ENCODE data around the gene SGK1.
"Not testable (repeated sequence)": the region's sequence is repeated elsewhere in the genome, so short reads cannot be mapped to it uniquely, and the experiment has no call there.

Gene SGK1

DNA sequence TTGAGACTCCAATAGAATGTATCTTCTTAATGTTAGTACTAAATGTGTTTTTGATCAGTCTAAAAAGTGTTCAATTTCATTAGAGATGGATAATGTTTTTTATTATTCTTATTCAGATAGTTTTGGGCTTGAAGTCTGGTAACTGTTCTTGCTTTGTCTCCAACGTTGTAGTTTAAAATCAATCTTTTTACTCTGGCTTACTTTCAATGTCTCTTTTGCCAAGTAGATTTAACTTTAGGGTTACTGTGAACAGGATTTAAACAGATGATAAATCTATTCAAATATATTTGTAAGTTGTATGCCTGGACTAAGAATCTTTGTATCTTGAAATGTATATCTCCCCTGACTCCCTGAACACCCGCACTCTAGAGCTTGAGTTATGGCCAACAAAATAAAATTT is 51.1 kb downstream of the SGK1 start:
- no peak overlapping the region for H3K4me3 ChIP-seq (ENCODE audit: low read depth, low read length)
- in situ Hi-C loops (cut with HindIII; ENCODE audit: low sequenced_read_pairs), result no loop called here
- DNase-seq (ENCODE audit: low read depth), result no peak
- TF ChIP-seq, protein P1, sequence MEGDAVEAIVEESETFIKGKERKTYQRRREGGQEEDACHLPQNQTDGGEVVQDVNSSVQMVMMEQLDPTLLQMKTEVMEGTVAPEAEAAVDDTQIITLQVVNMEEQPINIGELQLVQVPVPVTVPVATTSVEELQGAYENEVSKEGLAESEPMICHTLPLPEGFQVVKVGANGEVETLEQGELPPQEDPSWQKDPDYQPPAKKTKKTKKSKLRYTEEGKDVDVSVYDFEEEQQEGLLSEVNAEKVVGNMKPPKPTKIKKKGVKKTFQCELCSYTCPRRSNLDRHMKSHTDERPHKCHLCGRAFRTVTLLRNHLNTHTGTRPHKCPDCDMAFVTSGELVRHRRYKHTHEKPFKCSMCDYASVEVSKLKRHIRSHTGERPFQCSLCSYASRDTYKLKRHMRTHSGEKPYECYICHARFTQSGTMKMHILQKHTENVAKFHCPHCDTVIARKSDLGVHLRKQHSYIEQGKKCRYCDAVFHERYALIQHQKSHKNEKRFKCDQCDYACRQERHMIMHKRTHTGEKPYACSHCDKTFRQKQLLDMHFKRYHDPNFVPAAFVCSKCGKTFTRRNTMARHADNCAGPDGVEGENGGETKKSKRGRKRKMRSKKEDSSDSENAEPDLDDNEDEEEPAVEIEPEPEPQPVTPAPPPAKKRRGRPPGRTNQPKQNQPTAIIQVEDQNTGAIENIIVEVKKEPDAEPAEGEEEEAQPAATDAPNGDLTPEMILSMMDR (IDR thresholded peaks at IDR 0.05; ENCODE audit: low read depth, low read length, missing control alignments), result no peak

DNA sequence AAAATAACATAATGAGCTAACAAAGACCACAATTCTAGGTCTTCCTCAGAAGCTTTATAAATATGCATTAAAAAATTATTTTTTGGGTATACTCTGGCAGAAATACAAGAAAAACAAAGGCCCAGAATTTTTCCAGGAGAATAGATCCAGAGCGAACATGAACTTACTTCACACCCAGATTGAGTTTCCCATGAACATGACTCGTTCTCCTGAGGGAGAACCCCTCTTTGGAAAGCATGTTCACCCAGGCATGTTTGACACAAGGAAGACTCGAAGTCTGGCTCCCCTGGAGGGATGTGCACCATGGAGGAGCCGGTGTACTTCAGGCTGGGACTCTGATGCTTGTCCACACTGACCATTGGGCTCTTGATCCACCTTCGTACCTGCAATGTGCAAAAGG is 56.1 kb downstream of the SGK1 start:
- TF ChIP-seq, protein P1 (IDR thresholded peaks at IDR 0.05; ENCODE audit: low read depth, low read length, missing control alignments), result no peak
- DNase-seq (ENCODE audit: low read depth), result no peak
- in situ Hi-C loops (cut with HindIII; ENCODE audit: low sequenced_read_pairs), result no loop called here
- H3K4me3 ChIP-seq (ENCODE audit: low read depth, low read length), result no peak overlapping the region

DNA sequence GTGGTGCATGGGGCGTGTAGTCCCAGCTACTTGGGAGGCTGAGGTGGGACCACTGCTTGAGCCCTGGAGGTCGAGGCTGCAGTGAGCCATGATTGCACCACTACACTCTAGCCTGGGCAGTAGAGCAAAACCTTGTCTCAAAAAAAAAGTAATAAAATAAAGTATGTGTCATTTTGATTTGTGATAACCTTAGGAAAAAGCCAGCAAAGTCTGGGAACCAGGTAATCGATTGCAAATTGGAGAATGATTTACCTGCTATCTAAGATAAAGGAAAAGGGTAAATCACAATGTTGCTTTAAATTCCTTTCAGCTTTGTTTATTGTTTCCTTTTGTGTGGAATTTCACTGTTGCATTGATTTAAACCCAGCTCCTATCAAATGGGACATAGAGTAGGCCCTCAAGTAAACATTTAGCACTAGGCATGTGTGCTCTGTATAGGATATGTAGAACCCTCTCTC is 59.0 kb downstream of the SGK1 start:
- H3K4me3 ChIP-seq (ENCODE audit: low read depth, low read length), result no peak overlapping the region
- in situ Hi-C loops (cut with HindIII; ENCODE audit: low sequenced_read_pairs), result no loop called here
- TF ChIP-seq, protein P1 (IDR thresholded peaks at IDR 0.05; ENCODE audit: low read depth, low read length, missing control alignments), result no peak
- DNase-seq (ENCODE audit: low read depth), result no peak

DNA sequence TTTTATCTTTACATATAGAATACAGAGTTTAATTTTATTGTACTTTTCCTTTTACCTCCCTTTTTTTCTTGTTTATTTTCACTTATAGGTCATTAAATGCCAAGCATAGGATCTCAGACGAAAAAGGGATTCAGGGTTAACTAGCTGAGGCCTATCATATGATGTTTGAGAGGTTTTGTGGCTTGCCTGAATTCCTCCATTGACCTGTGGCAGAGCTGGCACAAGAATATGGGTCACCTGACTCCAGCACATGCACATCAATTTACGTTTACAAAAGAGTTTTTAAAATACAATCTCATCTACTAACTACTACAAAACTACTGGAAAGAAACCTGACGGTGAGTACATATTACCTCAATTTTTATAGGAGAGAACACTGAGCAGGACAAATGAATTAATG is 60.4 kb downstream of the SGK1 start:
- in situ Hi-C loops (cut with HindIII; ENCODE audit: low sequenced_read_pairs), result no loop called here
- DNase-seq (ENCODE audit: low read depth), result no peak
- H3K4me3 ChIP-seq (ENCODE audit: low read depth, low read length), result no peak overlapping the region
- TF ChIP-seq, protein P1 (IDR thresholded peaks at IDR 0.05; ENCODE audit: low read depth, low read length, missing control alignments), result no peak

DNA sequence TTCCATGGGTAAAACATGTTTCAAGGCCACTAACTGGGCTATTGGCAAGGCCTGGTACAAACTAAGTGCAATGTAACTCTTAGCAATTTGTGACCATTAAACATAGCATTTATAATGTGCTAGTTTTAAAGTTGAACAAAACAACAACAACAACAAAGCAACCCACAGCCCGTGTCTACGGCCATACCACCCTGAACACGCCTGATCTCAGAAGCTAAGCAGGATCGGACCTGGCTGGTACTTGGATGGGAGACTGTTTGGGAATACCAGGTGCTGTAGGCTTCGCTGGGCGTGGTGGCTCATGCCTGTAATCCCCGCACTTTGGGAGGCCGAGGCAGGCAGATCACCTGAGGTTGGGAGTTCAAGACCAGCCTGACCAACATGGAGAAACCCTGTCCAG is 61.0 kb downstream of the SGK1 start:
- in situ Hi-C loops (cut with HindIII; ENCODE audit: low sequenced_read_pairs), result no loop called here
- DNase-seq (ENCODE audit: low read depth), result no peak

DNA sequence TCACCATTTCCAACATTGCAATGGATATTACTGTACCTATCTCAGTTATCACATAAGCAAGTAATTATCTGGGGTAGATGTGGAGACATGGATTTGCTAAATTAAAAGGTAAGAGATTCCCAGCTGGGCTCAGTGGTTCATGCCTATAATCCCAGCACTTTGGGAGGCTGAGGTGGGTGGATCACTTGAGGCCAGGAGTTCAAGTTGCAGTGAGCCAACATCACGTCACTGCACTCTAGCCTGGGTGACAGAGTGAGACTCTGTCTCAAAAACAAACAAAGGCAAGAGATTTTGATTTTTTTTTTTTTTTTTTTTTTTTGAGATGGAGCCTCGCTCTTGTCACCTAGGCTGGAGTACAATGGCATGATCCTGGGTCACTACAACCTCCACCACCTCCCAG is 62.6 kb downstream of the SGK1 start:
- H3K4me3 ChIP-seq (ENCODE audit: low read depth, low read length); DNase-seq (ENCODE audit: low read depth); in situ Hi-C loops (cut with HindIII; ENCODE audit: low sequenced_read_pairs): not testable (repeated sequence)

More for the DNA sequence above, 61.0 kb downstream of the SGK1 start:
- TF ChIP-seq, protein P1 (IDR thresholded peaks at IDR 0.05; ENCODE audit: low read depth, low read length, missing control alignments), result no peak
- H3K4me3 ChIP-seq (ENCODE audit: low read depth, low read length), result no peak overlapping the region

DNA sequence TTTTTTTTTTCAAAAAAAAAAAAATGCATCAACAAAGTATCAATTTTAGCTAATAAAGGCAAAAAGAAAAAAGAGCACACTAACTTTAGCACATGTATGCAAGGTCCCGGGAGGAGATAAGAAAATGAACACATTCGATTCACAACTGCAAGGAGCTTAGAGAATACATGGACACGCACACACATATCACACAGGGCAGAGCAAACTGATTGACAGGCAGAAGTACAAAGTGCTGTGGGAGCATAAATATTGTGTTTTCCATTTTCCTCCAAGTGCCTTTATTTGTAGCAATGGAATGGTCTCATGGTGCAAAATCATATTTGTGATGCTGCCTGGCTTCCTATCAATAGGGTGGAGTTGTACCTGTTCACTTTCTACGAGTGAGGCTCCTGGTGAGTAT is 63.8 kb downstream of the SGK1 start:
- DNase-seq (ENCODE audit: low read depth), result no peak
- TF ChIP-seq, protein P1 (IDR thresholded peaks at IDR 0.05; ENCODE audit: low read depth, low read length, missing control alignments), result no peak
- in situ Hi-C loops (cut with HindIII; ENCODE audit: low sequenced_read_pairs), result no loop called here
- H3K4me3 ChIP-seq (ENCODE audit: low read depth, low read length), result no peak overlapping the region
